T-helper 2 cell treated with Interferon-gamma antibody and Interleukin-4, amounts not matched to agents 5 μg/mL and 100 μg/mL, for 36 hours (primary cell): ENCODE measurements around the gene MAGI3.

Experiments used
- DNase-seq: peaks from one replicate; pipeline ENCODE4 v3.0.0; 2021; ENCODE audit warnings: low spot score
- H3K27ac Mint-ChIP-seq: one replicate; pipeline ENCODE4 v1.8.0; 2021; ENCODE audit warnings: mild to moderate bottlenecking, mixed read lengths
- H3K27me3 Mint-ChIP-seq: one replicate; pipeline ENCODE4 v1.8.0; 2021; ENCODE audit warnings: low read depth, mixed read lengths
- H3K36me3 Mint-ChIP-seq: one replicate; pipeline ENCODE4 v1.8.0; 2021; ENCODE audit warnings: low read depth, mixed read lengths
- H3K4me1 Mint-ChIP-seq: one replicate; pipeline ENCODE4 v1.8.0; 2021; ENCODE audit warnings: low read depth, mixed read lengths
- H3K4me3 Mint-ChIP-seq: one replicate; pipeline ENCODE4 v1.8.0; 2022; ENCODE audit warnings: mild to moderate bottlenecking, moderate library complexity, mixed read lengths
- H3K9me3 Mint-ChIP-seq: one replicate; pipeline ENCODE4 v1.8.0; 2021; ENCODE audit warnings: mixed read lengths

The MAGI3 gene

GRCh38 chr1:113534130-113534817 lies 144.0 kb downstream of the MAGI3 start:
- no peak overlapping the region for H3K4me3 Mint-ChIP-seq
- no peak overlapping the region for H3K27ac Mint-ChIP-seq
- H3K4me1 Mint-ChIP-seq = no peaks in the 10 kb centered on the region
- no peaks in the 10 kb centered on the region for H3K36me3 Mint-ChIP-seq
- no peaks in the 10 kb centered on the region for H3K27me3 Mint-ChIP-seq
- DNase-seq = no peak
- H3K9me3 Mint-ChIP-seq = no peaks in the 10 kb centered on the region

DNA sequence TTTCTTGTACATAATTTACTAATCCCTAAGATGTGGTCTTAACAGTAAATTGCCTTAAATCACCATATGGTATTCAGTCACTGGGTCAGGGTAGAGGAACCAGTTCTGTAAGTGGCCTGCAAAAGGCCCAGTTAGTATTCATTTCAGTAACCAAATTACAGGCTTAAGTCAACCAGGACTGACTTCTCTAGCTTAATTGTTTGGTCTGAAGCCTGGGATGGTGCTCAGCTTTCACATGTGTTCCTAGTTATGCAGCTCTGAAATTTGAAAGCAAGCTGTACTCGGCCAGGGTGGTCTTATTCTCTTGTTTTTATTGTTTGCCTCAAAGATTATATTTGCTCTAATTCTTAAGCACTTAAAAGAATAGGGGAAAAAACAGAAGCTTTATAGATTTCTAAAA lies 144.6 kb downstream of the MAGI3 start:
- Mint-ChIP-seq H3K4me1 (no peaks in the 10 kb centered on the region), H3K36me3 (no peaks in the 10 kb centered on the region), H3K27me3 (no peaks in the 10 kb centered on the region), H3K27ac (no peak overlapping the region), H3K4me3 (no peak overlapping the region), H3K9me3 (no peaks in the 10 kb centered on the region)
- no peak for DNase-seq

DNA sequence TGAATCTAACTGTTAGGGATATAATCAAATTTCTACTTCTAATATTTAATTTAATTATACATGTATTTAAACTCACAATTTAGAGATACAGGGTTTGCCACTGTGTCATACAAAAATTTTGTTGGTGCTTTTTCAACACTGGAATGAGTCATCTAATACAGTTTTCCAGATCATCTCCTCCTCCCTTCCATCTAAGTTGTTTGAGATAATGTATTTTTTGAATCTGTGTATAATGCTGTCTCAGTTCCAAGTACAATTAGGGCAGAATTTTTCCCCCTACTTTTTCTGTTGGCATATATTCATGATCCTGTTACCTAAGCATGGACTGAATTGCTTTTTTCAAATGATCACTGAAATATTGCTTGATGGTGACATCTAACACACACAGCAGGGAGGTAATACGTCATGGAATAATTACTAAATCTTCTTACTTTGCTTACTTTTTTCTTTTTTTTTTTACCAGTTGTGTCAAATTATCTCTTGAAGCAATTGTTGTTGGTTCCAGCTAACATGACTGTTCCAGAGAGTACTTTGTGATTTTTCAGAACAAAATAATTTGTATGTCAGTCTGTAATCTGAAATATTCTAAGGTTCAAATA lies 146.0 kb downstream of the MAGI3 start:
- no peak for DNase-seq
- H3K4me1 Mint-ChIP-seq = peaks cover 2% of the 10 kb centered on the region
- H3K27ac Mint-ChIP-seq = no peak overlapping the region
- no peaks in the 10 kb centered on the region for H3K36me3 Mint-ChIP-seq
- H3K27me3 Mint-ChIP-seq = no peaks in the 10 kb centered on the region
- H3K4me3 Mint-ChIP-seq = no peak overlapping the region
- no peaks in the 10 kb centered on the region for H3K9me3 Mint-ChIP-seq

GRCh38 chr1:113538225-113538624 lies 147.9 kb downstream of the MAGI3 start:
- no peaks in the 10 kb centered on the region for H3K36me3 Mint-ChIP-seq
- H3K4me1 Mint-ChIP-seq = peaks cover 2% of the 10 kb centered on the region
- no peaks in the 10 kb centered on the region for H3K9me3 Mint-ChIP-seq
- H3K27ac Mint-ChIP-seq = no peak overlapping the region
- no peaks in the 10 kb centered on the region for H3K27me3 Mint-ChIP-seq
- no peak for DNase-seq
- no peak overlapping the region for H3K4me3 Mint-ChIP-seq

GRCh38 chr1:113540335-113540734 lies 150.0 kb downstream of the MAGI3 start:
- DNase-seq = no peak
- Mint-ChIP-seq H3K9me3 (no peaks in the 10 kb centered on the region), H3K4me1 (peaks cover 2% of the 10 kb centered on the region), H3K36me3 (no peaks in the 10 kb centered on the region), H3K27ac (no peak overlapping the region), H3K4me3 (no peak overlapping the region), H3K27me3 (no peaks in the 10 kb centered on the region)

- no peak for DNase-seq
- Mint-ChIP-seq H3K36me3 (no peaks in the 10 kb centered on the region), H3K4me3 (no peak overlapping the region), H3K9me3 (no peaks in the 10 kb centered on the region), H3K27ac (no peak overlapping the region), H3K4me1 (peaks cover 2% of the 10 kb centered on the region), H3K27me3 (no peaks in the 10 kb centered on the region)
Measured at GRCh38 chr1:113541106-113541505, 150.8 kb downstream of the MAGI3 start.

- no peaks in the 10 kb centered on the region for H3K36me3 Mint-ChIP-seq
- H3K27me3 Mint-ChIP-seq = no peaks in the 10 kb centered on the region
Measured at GRCh38 chr1:113542221-113542701, 151.9 kb downstream of the MAGI3 start.

DNA sequence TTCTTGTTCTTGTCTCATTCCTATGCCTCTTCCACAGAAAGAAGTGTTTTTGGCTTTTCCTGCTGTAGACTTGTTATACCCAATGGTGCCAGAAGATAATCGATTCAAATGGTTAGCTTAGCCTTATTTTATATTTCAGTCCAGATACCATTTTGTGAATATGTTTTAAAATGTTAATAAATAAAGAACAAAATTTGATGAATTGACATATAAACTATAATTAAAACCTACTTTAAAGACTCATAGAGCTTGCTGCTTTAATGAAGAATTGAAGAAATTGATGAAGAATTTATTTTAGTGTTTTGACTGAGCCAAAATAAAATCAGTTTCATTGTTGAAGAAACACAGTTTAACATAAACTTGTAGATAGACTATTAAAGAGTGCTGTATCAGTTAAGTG lies 152.8 kb downstream of the MAGI3 start:
- peaks cover 2% of the 10 kb centered on the region for H3K4me1 Mint-ChIP-seq
- no peak overlapping the region for H3K4me3 Mint-ChIP-seq
- no peaks in the 10 kb centered on the region for H3K9me3 Mint-ChIP-seq
- H3K27me3 Mint-ChIP-seq = no peaks in the 10 kb centered on the region
- DNase-seq = no peak
- H3K27ac Mint-ChIP-seq = no peak overlapping the region
- no peaks in the 10 kb centered on the region for H3K36me3 Mint-ChIP-seq

More at GRCh38 chr1:113542221-113542701, 151.9 kb downstream of the MAGI3 start:
- peaks cover 2% of the 10 kb centered on the region for H3K4me1 Mint-ChIP-seq
- no peak for DNase-seq
- H3K27ac Mint-ChIP-seq = no peak overlapping the region
- no peaks in the 10 kb centered on the region for H3K9me3 Mint-ChIP-seq
- no peak overlapping the region for H3K4me3 Mint-ChIP-seq

DNA sequence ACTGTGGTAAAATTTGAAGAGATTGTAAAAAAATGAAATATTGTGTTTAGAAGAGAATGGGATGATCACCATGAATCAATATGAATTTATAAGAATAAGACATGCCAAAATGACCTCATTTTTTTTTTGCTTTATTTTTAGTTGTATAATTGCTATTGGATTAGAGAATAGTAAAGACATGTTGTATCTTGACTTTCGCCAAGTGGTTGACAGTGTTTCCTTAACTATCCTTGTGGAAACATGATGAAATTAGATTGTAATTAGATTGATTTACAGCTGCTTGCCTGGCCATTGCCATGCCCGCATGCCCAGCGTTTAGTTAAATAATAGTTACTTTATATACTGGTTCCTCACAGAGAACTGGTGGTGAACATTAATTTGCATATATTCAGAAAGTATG lies 154.9 kb downstream of the MAGI3 start:
- no peak for DNase-seq
- Mint-ChIP-seq H3K27ac (no peak overlapping the region), H3K9me3 (no peaks in the 10 kb centered on the region), H3K4me1 (peaks cover 2% of the 10 kb centered on the region), H3K4me3 (no peak overlapping the region), H3K36me3 (no peaks in the 10 kb centered on the region), H3K27me3 (no peaks in the 10 kb centered on the region)

DNA sequence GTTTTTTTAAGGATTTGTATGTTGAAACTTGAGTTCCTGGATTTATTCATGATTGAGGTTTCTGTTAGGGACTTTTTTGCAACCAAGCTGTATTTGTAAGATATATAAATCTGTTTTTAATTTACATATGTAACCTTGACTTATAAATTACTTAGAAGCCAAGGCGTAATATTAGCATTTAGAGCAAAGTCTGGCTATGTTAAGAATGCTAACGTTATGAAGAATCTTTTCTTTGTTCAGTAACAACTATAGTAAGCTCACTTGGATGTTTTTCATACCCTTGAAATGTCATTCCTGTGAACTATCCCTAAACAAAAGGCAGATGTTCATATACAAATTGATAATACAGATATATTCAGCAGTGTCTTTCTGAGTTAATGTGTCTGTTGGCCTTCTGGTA lies 155.3 kb downstream of the MAGI3 start:
- DNase-seq = no peak
- H3K9me3 Mint-ChIP-seq = no peaks in the 10 kb centered on the region
- H3K36me3 Mint-ChIP-seq = no peaks in the 10 kb centered on the region
- no peak overlapping the region for H3K27ac Mint-ChIP-seq
- H3K4me3 Mint-ChIP-seq = no peak overlapping the region
- H3K27me3 Mint-ChIP-seq = no peaks in the 10 kb centered on the region
- H3K4me1 Mint-ChIP-seq = peaks cover under 1% of the 10 kb centered on the region

DNA sequence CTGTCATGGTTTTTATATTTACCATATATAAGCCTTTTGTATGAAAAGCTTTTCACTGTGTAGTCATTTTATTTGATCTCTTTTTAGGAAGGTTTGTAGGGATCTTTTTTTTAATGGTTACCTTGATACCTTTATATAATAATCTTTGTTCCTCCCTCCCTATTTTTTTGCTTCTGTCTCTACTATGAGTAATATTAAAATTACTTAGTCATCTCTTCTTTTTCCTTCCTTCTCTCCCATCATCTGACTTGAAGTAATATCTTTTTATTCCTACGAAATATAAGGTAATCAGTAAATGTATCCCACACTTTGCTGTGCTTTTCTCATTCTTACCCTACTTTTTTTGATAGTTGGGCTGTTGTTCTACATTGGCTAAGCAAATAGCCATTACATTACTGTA lies 161.4 kb downstream of the MAGI3 start:
- no peaks in the 10 kb centered on the region for H3K4me1 Mint-ChIP-seq
- H3K27me3 Mint-ChIP-seq = no peaks in the 10 kb centered on the region
- no peaks in the 10 kb centered on the region for H3K36me3 Mint-ChIP-seq
- H3K4me3 Mint-ChIP-seq = no peak overlapping the region
- no peak for DNase-seq
- H3K27ac Mint-ChIP-seq = no peak overlapping the region
- no peaks in the 10 kb centered on the region for H3K9me3 Mint-ChIP-seq

DNA sequence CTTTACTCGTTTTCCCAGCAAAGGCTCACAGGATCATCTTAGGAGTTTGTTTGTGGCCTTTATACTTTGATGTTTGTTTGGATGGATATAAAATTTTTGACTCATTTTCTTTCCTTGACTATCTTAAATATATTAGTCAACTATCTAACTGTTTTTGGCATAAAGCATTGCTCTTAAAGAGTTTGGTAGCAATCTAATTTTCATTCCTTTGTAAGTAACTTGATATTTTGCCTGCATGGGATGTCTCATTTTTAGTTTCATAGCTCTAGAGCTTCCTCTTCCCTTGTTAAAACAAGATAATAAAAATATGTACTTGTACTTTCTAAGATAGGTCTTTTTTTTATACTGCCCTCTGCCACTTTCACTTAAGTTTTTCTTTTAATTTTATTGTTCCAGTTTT lies 161.9 kb downstream of the MAGI3 start:
- no peaks in the 10 kb centered on the region for H3K9me3 Mint-ChIP-seq
- H3K4me3 Mint-ChIP-seq = no peak overlapping the region
- no peaks in the 10 kb centered on the region for H3K4me1 Mint-ChIP-seq
- H3K27me3 Mint-ChIP-seq = no peaks in the 10 kb centered on the region
- no peaks in the 10 kb centered on the region for H3K36me3 Mint-ChIP-seq
- no peak overlapping the region for H3K27ac Mint-ChIP-seq
- no peak for DNase-seq

GRCh38 chr1:113557187-113557586 lies 166.9 kb downstream of the MAGI3 start:
- Mint-ChIP-seq H3K4me3 (no peak overlapping the region), H3K27me3 (no peaks in the 10 kb centered on the region), H3K36me3 (no peaks in the 10 kb centered on the region), H3K27ac (no peak overlapping the region), H3K9me3 (peaks cover 22% of the 10 kb centered on the region), H3K4me1 (no peaks in the 10 kb centered on the region)
- DNase-seq = no peak

GRCh38 chr1:113565621-113566020 lies 175.3 kb downstream of the MAGI3 start:
- Mint-ChIP-seq H3K9me3 (peaks cover 24% of the 10 kb centered on the region), H3K4me1 (no peaks in the 10 kb centered on the region), H3K27me3 (no peaks in the 10 kb centered on the region), H3K27ac (no peak overlapping the region), H3K36me3 (peaks cover 1% of the 10 kb centered on the region), H3K4me3 (no peak overlapping the region)
- no peak for DNase-seq

DNA sequence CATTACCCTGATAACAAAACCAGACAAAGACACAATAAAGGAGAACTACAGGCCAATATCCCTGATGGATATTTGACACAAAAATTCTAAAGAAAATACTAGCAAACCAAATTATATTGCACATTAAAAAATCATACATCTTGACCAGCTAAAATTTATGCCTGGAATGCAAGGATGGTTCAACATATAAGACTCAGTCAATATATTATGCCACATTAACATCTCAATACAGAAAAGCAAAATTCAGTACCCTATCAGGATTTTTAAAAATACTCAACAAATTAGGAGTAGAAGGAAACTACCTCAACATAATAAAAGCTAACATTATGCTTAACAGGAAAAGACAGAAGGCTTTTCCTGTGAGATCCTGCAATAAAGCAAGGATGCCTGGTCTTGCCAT lies 177.1 kb downstream of the MAGI3 start:
- H3K36me3 Mint-ChIP-seq = peaks cover 1% of the 10 kb centered on the region
- H3K4me1 Mint-ChIP-seq = no peaks in the 10 kb centered on the region
- no peaks in the 10 kb centered on the region for H3K27me3 Mint-ChIP-seq
- H3K4me3 Mint-ChIP-seq = no peak overlapping the region
- H3K27ac Mint-ChIP-seq = no peak overlapping the region
- DNase-seq = no peak
- H3K9me3 Mint-ChIP-seq = peaks cover 21% of the 10 kb centered on the region
